Neuron (in vitro differentiated cells): ENCODE data around the gene ADARB2.

Experiments used
- H2AFZ ChIP-seq: one replicate; pipeline ENCODE4 v1.6.1; 2013; ENCODE audit warnings: low read depth, mild to moderate bottlenecking, inconsistent platforms, low read length, moderate library complexity
- H3K27me3 ChIP-seq: one replicate; pipeline ENCODE4 v1.6.1; 2013; ENCODE audit warnings: low read length; ENCODE audit not compliant: insufficient read depth
- H3K36me3 ChIP-seq: one replicate; pipeline ENCODE4 v1.6.1; 2013; ENCODE audit warnings: low read length; ENCODE audit not compliant: insufficient read depth
- H3K4me1 ChIP-seq: one replicate; pipeline ENCODE4 v1.6.1; 2013; ENCODE audit warnings: low read length; ENCODE audit not compliant: insufficient read depth
- H3K4me3 ChIP-seq: 2 replicates; pipeline ENCODE4 v1.5.1; 2013; ENCODE audit warnings: mild to moderate bottlenecking, low read length, moderate library complexity
- H3K9me3 ChIP-seq: one replicate; pipeline ENCODE4 v1.6.1; 2013; ENCODE audit warnings: low read length

The ADARB2 gene

DNA sequence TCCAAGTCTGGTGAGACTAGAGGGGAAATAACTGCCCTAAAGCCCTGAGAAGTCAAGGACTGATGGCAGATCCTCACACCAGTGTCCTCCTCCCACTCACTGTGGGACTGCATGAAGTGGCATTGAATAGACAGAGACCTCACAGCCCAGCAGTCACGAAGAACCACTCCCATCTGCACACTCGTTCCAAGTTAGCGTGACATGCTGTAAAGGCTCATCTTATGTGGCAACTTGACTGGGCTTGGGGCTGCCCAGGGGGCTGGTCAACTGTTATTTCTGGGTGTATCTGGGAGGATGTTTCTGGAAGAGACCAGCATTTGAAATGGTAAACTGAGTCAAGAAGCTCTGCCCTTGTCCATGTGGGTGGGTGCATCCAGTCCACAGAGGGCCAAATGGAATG, 104.7 kb downstream of the ADARB2 start:
- Histone ChIP-seq H3K27me3 (no peaks in the 10 kb centered on the region), H3K4me3 (no peak overlapping the region), H3K4me1 (peaks cover 6% of the 10 kb centered on the region)

DNA sequence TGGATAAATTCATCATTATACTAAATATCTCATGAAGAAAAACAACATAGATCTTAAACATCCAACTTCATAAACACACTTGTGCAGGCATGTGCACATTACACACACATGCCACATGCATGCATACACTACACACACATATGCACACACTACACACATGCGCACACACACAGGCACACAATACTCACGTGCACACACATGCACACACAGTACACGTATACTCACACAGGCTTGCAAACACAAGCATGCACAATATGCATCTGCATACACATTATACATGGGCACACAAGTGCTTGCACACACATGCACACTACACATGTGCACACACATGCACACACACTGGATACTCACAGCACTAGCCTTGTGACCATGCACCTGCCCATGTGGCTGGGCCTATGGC, 105.2 kb downstream of the ADARB2 start:
- Histone ChIP-seq H3K4me3 (no peak overlapping the region), H3K36me3 (no peaks in the 10 kb centered on the region), H3K4me1 (peaks cover 6% of the 10 kb centered on the region), H3K9me3 (no peaks in the 10 kb centered on the region), H2AFZ (no peak overlapping the region), H3K27me3 (no peaks in the 10 kb centered on the region)

More for the DNA sequence above, 104.7 kb downstream of the ADARB2 start:
- Histone ChIP-seq H3K36me3 (no peaks in the 10 kb centered on the region), H3K9me3 (no peaks in the 10 kb centered on the region), H2AFZ (no peak overlapping the region)

DNA sequence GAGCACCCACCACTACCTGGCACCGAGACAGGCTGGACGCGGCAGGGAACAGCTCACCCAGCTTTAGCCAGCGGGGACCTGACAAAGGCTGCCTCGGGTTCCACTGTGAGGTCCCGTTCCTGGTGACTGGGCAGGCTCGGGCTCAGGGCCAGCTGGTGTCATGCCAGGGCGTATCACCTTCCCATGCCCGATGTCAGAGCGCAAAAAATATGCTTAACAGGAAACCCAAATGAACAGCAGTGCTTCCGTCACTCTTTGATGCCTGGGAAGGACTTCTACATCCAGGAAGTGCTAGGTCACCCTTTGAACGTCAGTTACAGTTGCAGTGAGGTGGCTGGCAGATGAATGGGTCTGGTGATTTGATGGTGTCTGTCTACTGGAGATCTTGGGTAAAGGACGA, 106.0 kb downstream of the ADARB2 start:
- no peak overlapping the region for H3K4me3 ChIP-seq
- no peaks in the 10 kb centered on the region for H3K9me3 ChIP-seq

DNA sequence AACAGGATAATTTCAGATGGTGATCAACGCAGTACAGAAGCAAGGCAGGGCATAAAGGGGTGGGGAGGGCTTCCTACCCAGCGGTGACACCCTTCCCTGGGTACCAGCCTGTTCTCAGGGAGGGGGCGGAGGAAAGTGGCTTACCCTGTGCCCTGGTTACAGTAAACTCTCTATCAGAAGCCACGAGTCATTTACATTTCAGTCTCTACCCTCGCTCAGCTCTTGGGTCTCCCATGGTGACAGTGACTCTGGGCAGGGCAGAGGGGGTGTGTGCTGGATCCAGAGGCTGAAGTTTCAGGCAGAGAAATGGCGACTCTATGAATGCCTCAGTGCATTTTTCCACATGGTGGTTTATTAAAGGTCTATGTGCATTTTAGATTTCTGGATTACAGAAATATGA, 107.0 kb downstream of the ADARB2 start:
- Histone ChIP-seq H3K4me1 (peaks cover 6% of the 10 kb centered on the region), H2AFZ (no peak overlapping the region), H3K36me3 (no peaks in the 10 kb centered on the region), H3K9me3 (no peaks in the 10 kb centered on the region), H3K4me3 (no peak overlapping the region), H3K27me3 (no peaks in the 10 kb centered on the region)

More for the DNA sequence above, 106.0 kb downstream of the ADARB2 start:
- no peak overlapping the region for H2AFZ ChIP-seq
- H3K27me3 ChIP-seq: no peaks in the 10 kb centered on the region
- no peaks in the 10 kb centered on the region for H3K36me3 ChIP-seq
- peaks cover 6% of the 10 kb centered on the region for H3K4me1 ChIP-seq

DNA sequence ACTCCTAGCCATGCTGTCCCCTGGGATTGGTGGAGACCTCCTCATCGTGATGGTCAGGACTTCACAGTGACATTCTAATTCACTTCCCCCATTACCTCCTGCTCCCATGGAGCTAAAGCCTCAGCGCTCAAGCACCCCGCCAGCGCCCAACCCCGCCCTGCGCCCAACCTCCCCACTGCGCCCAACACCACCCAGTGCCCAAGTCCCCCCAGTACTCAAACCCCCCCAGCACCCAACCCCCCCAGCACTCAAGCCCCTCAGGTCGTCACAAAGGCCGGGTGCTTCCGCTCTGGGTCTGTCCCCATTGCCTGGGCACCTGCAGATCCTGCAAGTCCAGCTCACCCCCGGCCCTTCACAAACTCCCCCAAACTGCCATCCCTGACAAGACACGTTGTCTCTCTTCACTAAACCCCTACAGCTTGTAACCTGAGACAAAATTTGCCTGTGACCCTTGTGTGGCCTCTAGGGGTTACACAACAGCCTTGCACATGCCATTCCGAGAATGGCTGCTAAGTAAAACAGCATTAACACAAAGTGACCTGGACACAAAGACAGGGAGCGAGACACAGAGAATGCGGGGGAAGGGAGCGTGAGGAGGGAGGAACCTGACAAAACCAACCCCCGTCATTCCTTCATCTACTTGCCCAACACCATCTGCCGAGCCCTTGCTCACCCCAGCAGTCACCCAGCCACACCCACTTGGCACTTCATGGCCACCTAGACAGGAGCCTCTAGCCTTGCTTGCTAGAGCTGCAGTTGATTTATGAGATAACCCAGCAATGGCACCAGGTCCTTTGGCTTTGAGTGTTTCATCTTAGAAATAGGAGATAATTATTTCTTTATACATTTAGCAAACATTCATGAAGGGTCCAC, 107.8 kb downstream of the ADARB2 start:
- H3K9me3 ChIP-seq: no peaks in the 10 kb centered on the region
- no peaks in the 10 kb centered on the region for H3K27me3 ChIP-seq
- H2AFZ ChIP-seq: no peak overlapping the region
- no peak overlapping the region for H3K4me3 ChIP-seq
- H3K36me3 ChIP-seq: no peaks in the 10 kb centered on the region
- peaks cover 6% of the 10 kb centered on the region for H3K4me1 ChIP-seq

DNA sequence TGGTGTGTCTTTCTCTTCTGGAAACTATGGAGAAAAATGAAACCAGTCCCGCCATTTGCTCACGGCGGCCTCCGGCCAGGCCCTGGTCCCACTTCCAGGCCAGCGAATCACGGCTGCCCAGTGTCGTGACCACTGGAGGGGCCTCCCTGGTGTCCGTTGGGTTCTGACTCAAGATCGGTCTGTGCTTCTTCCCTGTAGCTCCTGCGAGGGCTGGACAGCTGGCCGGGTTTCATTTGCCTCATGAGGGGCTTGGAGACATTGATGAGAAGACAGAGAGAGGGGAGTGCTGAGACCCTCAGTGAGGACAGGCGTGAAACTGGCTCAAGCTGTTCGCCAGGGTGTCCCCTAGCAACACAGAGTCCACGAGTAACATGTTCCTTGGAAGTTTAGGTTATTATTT, 108.6 kb downstream of the ADARB2 start:
- no peak overlapping the region for H3K4me3 ChIP-seq
- H3K36me3 ChIP-seq: no peaks in the 10 kb centered on the region
- no peaks in the 10 kb centered on the region for H3K9me3 ChIP-seq
- no peak overlapping the region for H2AFZ ChIP-seq
- no peaks in the 10 kb centered on the region for H3K27me3 ChIP-seq
- H3K4me1 ChIP-seq: peaks cover 6% of the 10 kb centered on the region

DNA sequence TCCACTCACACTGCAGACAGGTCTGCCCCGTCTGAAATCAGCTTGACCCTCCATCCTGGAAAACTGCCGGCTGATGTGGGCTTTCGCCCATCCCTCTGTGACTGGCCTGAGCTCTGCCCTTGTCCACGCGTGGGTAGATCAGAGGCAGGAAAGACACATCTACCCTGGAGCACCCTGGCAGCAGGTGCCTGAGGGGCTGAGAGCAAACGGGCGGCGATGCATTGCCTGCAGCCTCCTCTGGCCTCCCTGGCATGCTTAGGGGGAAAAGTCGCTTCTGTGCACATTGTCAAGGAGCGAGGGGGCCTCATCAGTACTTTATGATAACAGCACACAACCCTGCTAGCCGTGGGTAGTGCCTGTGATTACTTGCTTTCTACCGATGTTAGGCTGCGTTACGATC, 109.4 kb downstream of the ADARB2 start:
- Histone ChIP-seq H3K36me3 (no peaks in the 10 kb centered on the region), H2AFZ (no peak overlapping the region), H3K4me1 (peaks cover 6% of the 10 kb centered on the region), H3K9me3 (no peaks in the 10 kb centered on the region), H3K4me3 (no peak overlapping the region), H3K27me3 (no peaks in the 10 kb centered on the region)

DNA sequence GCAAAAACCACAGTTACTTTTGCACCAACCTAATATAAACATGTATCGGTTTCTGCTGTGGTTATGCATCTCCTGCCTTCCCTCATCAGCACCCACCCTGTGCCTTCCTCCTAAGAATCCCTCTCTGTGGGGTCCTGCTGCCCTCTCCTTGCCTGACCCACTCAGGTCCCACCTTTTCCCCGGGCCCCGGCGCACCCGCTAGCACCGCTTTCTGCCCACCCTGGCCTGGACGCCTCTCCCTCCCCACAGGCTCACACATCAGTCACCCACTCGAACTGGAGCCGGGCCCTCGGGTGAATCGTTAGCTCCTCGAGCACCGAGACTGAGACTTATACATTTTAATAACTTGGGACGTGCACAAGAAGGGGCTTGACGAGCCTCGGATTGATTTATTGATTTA, 110.5 kb downstream of the ADARB2 start:
- Histone ChIP-seq H3K27me3 (no peaks in the 10 kb centered on the region), H3K36me3 (no peaks in the 10 kb centered on the region), H3K9me3 (no peaks in the 10 kb centered on the region), H3K4me1 (peaks cover 6% of the 10 kb centered on the region), H2AFZ (no peak overlapping the region), H3K4me3 (no peak overlapping the region)

DNA sequence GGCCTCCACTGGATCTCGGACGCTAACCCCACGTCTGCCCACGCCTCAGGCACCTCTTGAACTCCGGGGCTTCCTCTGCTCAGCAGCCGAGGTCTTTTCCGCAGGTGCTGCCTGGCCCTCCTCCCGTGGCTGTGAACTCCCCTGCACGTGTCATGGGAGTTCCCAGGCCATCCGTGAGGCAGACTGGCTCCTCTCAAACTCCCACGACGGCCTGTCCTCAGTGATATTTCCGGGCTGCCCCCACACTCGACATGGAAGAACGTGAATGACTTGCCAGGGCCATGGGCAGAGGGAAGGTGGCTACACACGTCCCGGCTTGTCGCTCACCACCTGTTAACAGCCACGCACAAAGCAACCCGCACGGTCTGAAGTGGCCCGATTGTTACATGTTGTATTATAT, 110.9 kb downstream of the ADARB2 start:
- Histone ChIP-seq H3K9me3 (no peaks in the 10 kb centered on the region), H3K4me1 (peaks cover 6% of the 10 kb centered on the region), H3K4me3 (no peak overlapping the region), H2AFZ (no peak overlapping the region), H3K27me3 (no peaks in the 10 kb centered on the region), H3K36me3 (no peaks in the 10 kb centered on the region)

DNA sequence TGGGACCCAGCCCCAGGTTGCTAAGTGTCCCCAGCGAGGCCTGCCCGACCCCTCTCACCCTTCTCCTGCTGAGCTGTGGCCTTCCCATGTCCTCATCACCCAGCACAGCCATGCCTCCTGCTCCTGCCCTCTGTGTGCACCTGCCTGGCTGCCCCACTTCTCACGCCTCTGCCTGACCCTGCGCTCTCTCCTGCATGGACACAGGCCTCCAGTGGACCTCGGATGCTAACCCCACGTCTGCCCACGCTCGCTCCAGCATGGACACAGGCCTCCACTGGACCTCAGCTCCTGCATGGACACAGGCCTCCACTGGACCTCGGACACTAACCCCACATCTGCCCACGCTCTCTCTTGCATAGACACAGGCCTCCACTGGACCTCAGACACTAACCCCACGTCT, 111.6 kb downstream of the ADARB2 start:
- Histone ChIP-seq H2AFZ (no peak overlapping the region), H3K4me1 (peaks cover 6% of the 10 kb centered on the region), H3K27me3 (no peaks in the 10 kb centered on the region), H3K9me3 (no peaks in the 10 kb centered on the region), H3K36me3 (no peaks in the 10 kb centered on the region), H3K4me3 (no peak overlapping the region)

DNA sequence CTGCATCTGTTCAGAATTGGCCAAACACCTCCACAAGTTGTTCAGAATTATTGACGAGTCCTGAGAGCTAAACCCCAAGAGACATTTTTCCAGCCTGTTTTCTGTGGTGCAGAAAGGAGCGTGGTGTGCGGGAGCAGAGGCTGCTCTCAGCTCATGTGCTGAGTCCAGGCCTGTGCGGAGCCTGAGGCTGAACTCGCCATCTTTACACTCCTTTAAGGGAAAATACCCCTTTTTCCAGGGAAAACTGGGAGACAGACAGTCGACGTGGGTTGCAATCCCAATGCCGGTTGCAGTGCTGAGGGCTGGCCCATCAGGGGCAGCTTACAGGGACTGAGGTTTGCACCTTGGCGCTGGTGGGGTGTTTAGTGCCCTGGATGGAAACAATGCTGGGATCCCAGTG, 112.2 kb downstream of the ADARB2 start:
- no peak overlapping the region for H2AFZ ChIP-seq
- H3K27me3 ChIP-seq: no peaks in the 10 kb centered on the region
- H3K36me3 ChIP-seq: no peaks in the 10 kb centered on the region
- H3K4me1 ChIP-seq: peaks cover 6% of the 10 kb centered on the region
- no peaks in the 10 kb centered on the region for H3K9me3 ChIP-seq
- H3K4me3 ChIP-seq: no peak overlapping the region

DNA sequence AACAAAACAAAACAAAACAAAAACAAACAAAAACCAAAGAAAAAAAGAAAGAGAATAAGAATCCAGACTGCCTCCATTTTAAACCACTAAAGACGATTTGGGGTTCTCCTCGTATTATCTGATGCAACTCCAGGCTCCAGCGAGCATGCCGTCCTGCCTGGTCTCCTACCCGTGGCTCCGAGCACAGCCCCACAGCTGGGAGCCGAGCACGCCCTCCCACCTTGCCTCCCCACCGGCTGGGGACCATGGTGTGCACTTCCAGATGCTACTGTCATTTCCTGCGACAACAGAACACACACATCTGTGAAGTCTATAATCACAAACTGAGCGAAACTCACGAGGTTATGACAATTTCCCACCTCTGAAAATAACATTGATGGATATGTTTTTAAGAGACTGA, 113.1 kb downstream of the ADARB2 start:
- no peaks in the 10 kb centered on the region for H3K36me3 ChIP-seq

DNA sequence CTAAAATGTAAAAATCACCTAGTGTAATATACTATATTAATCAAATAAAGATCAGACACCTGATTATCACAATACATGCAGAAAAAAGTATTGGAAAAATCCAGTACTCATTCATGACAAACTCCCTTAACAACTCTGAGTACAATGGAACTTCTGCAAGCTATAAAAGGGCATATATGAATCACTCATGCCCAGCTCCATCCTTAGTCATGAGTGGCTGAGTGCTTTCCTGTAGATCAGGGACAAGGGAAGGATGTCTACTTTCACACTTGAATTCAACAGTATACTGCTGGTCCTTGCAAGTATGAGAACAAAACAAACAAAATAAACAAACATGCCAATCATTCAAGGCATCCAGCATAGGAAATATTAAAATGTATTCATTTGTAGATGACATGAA, 116.5 kb downstream of the ADARB2 start:
- Histone ChIP-seq H3K4me3 (no peak overlapping the region), H3K9me3 (no peaks in the 10 kb centered on the region), H3K27me3 (no peaks in the 10 kb centered on the region), H3K4me1 (no peaks in the 10 kb centered on the region), H3K36me3 (no peaks in the 10 kb centered on the region), H2AFZ (no peak overlapping the region)

More for the DNA sequence above, 113.1 kb downstream of the ADARB2 start:
- Histone ChIP-seq H3K4me1 (no peaks in the 10 kb centered on the region), H3K27me3 (no peaks in the 10 kb centered on the region), H3K4me3 (no peak overlapping the region), H2AFZ (no peak overlapping the region), H3K9me3 (no peaks in the 10 kb centered on the region)
